OCI-LY7 (cell line): ENCODE results near the gene ATXN10. TPM values are rescaled to one million over a fixed set of nuclear protein-coding genes. Genes with fewer than 3 reads are reported as not detected.

Experiments
- BruUV-seq: library from RNA; stranded (reverse); fragments of 400-500 nt; replicated peaks from 2 replicates; lab custom pipeline; 2021; lab: Mats Ljungman, UMichigan
- CTCF ChIA-PET: fragments of 300-600 bp; sonication (Branson Sonifier 250); formaldehyde crosslinking; loops from one replicate; lab custom pipeline; 2022; ENCODE audit warnings: antibody characterized with exemption; ENCODE audit not compliant: unreplicated experiment; lab: Charles Lee
- POLR2A ChIA-PET: fragments of 300-600 bp; sonication (Branson Sonifier 250); formaldehyde crosslinking; loops from one replicate; lab custom pipeline; 2022; ENCODE audit warnings: antibody characterized with exemption; lab: Charles Lee
- DNase-seq: peaks from one replicate; pipeline ENCODE4 v3.0.0-alpha.2; 2015; ENCODE audit warnings: low spot score
- H2AFZ ChIP-seq: fragments of 200-600 bp; sonication (generic), shearing (Covaris generic); 2 replicates; pipeline ENCODE4 v1.6.1; 2014; ENCODE audit warnings: mild to moderate bottlenecking, antibody characterized with exemption, low read length, moderate library complexity
- H3K27ac ChIP-seq: fragments of 200-600 bp; sonication (generic); 2 replicates; pipeline ENCODE4 v1.5.1; 2014; ENCODE audit warnings: mixed run types, low read depth, mild to moderate bottlenecking, moderate library complexity, low read length, inconsistent platforms; ENCODE audit not compliant: poor library complexity, severe bottlenecking
- H3K36me3 ChIP-seq: fragments of 200-600 bp; sonication (generic); 2 replicates; pipeline ENCODE4 v1.6.1; 2014; ENCODE audit warnings: mild to moderate bottlenecking, antibody characterized with exemption, low read length, moderate library complexity, mixed read lengths; ENCODE audit not compliant: insufficient read depth
- H3K4me1 ChIP-seq: fragments of 200-600 bp; sonication (generic); 2 replicates; pipeline ENCODE4 v1.5.1; 2014; ENCODE audit warnings: mild to moderate bottlenecking, low read length; ENCODE audit not compliant: insufficient read depth, poor library complexity, severe bottlenecking
- H3K4me2 ChIP-seq: fragments of 200-600 bp; sonication (generic); 2 replicates; pipeline ENCODE4 v1.6.1; 2014; ENCODE audit warnings: mild to moderate bottlenecking, low read length
- H3K4me3 ChIP-seq: fragments of 200-600 bp; sonication (generic); 2 replicates; pipeline ENCODE4 v1.5.1; 2014; ENCODE audit warnings: mild to moderate bottlenecking, low read depth, low read length; ENCODE audit not compliant: poor library complexity, severe bottlenecking
- H3K79me2 ChIP-seq: fragments of 200-600 bp; sonication (generic); 2 replicates; pipeline ENCODE4 v1.6.1; 2016; ENCODE audit warnings: low read depth, mild to moderate bottlenecking, low read length, moderate library complexity, mixed read lengths; ENCODE audit not compliant: insufficient read depth
- H3K9me2 ChIP-seq: fragments of 200-600 bp; sonication (generic); 2 replicates; pipeline ENCODE4 v1.6.1; 2016; ENCODE audit warnings: mild to moderate bottlenecking, low read length, mixed read lengths; ENCODE audit not compliant: insufficient read depth
- H3K9me3 ChIP-seq: fragments of 200-600 bp; sonication (generic); 2 replicates; pipeline ENCODE4 v1.6.1; 2014; ENCODE audit warnings: mild to moderate bottlenecking, mixed run types, low read length, mixed read lengths
- H4K20me1 ChIP-seq: fragments of 200-600 bp; sonication (generic); 2 replicates; pipeline ENCODE4 v1.6.1; 2014; ENCODE audit warnings: mild to moderate bottlenecking, antibody characterized with exemption, low read length, moderate library complexity, mixed read lengths; ENCODE audit not compliant: insufficient read depth
- EZH2phosphoT487 ChIP-seq: fragments of 200-600 bp; sonication (generic); IDR thresholded peaks from 2 replicates; pipeline ENCODE4 v1.6.1; 2018; ENCODE audit warnings: low read depth, borderline replicate concordance, mild to moderate bottlenecking, mixed run types, antibody characterized with exemption, low read length, moderate library complexity, mixed read lengths
- intact Hi-C: fragments of 100-400 bp; cut with micrococcal nuclease; formaldehyde crosslinking; loops from one replicate; pipeline ENCODE4 v1.10.0; 2022; ENCODE audit not compliant: unreplicated experiment
- total RNA-seq, 2 experiments: library from RNA; depleted of rRNA in 1 of 2; stranded (reverse); fragments of >200 nt in 1 of 2; shearing (Covaris generic) in 1 of 2; gene quantifications; 2 replicates each; pipeline ENCODE4 v1.2.3, GENCODE V29; 2014 to 2022
- TF ChIP-seq, protein P1 (sequence below): fragments of 200-600 bp; sonication (generic); conservative IDR thresholded peaks from 2 replicates; pipeline ENCODE4 v1.5.1; 2014; ENCODE audit warnings: mild to moderate bottlenecking, antibody characterized with exemption, low read length, moderate library complexity, mixed read lengths

ATXN10 gene
- total RNA-seq, 2 experiments from 2014 or later, result 66.1 to 197 TPM

DNA sequence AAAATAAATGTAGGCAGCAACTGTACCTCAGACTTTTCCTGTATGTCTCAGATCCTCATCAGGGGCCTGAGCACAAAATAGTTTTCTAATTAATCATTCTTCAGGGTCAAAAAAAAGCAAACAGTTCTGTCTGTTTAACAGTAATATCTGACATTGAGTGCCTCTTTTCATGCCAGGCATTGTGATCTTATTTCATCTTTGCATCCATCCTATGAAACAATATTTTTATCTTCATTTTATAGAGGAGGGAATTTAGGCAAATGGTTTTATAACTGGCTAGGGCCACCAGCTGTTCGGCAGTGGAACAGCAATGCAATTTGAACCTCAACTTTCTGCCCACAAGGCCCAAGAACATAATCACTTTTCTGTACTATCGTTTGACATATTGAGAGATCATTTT, 159.8 kb downstream of the ATXN10 start:
- CTCF ChIA-PET, result no interaction called here
- no peak overlapping the region for H3K4me2 ChIP-seq
- H2AFZ ChIP-seq, result no peak overlapping the region
- H3K4me1 ChIP-seq, result no peaks in the 10 kb centered on the region
- TF ChIP-seq EZH2phosphoT487, result no peak
- TF ChIP-seq, protein P1, sequence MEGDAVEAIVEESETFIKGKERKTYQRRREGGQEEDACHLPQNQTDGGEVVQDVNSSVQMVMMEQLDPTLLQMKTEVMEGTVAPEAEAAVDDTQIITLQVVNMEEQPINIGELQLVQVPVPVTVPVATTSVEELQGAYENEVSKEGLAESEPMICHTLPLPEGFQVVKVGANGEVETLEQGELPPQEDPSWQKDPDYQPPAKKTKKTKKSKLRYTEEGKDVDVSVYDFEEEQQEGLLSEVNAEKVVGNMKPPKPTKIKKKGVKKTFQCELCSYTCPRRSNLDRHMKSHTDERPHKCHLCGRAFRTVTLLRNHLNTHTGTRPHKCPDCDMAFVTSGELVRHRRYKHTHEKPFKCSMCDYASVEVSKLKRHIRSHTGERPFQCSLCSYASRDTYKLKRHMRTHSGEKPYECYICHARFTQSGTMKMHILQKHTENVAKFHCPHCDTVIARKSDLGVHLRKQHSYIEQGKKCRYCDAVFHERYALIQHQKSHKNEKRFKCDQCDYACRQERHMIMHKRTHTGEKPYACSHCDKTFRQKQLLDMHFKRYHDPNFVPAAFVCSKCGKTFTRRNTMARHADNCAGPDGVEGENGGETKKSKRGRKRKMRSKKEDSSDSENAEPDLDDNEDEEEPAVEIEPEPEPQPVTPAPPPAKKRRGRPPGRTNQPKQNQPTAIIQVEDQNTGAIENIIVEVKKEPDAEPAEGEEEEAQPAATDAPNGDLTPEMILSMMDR, result peak; percentile 81
- DNase-seq, result peak; percentile 31
- POLR2A ChIA-PET, result interaction anchor here (0.6 kb wide), 1 partner anchor 104 kb away, joined by 3 read pairs; no protein-coding TSS in a partner anchor
- no peaks in the 10 kb centered on the region for H3K9me2 ChIP-seq
- no peak overlapping the region for H3K27ac ChIP-seq
- peaks cover 11% of the 10 kb centered on the region for H3K36me3 ChIP-seq
- no peaks in the 10 kb centered on the region for H3K79me2 ChIP-seq
- no peaks in the 10 kb centered on the region for H4K20me1 ChIP-seq
- peaks cover 4% of the 10 kb centered on the region; the same call in 1 of the 2 replicates for H3K9me3 ChIP-seq
- no TSS peak for BruUV-seq
- intact Hi-C loops, result loop anchor here (1.0 to 10.0 kb wide), 4 partner anchors 93 to 257 kb away; no protein-coding TSS in a partner anchor
- no peak overlapping the region for H3K4me3 ChIP-seq

DNA sequence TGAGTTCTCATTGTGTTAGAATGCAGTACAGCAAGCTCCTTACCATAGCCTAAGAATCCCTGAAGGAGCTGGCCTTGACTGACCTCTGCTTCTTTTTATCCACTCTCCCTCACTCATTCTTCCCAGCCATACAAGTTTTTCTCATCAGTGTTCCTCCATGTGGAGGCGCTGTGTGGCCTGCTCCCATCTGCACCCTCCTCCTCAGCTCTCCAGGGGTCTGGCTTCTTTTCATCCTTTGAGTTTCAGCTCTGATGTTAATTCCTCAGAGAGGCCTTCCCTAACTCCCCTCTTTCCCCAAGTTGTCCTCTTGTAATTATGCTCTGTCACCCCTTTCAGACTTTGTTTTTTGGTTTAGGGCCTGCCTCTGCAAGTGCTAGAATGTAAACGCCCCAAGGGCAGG, 160.5 kb downstream of the ATXN10 start:
- no peaks in the 10 kb centered on the region for H4K20me1 ChIP-seq
- peaks cover 5% of the 10 kb centered on the region for H3K36me3 ChIP-seq
- BruUV-seq, result no TSS peak
- H2AFZ ChIP-seq, result no peak overlapping the region
- no peak overlapping the region for H3K27ac ChIP-seq
- intact Hi-C loops, result loop anchor here (10.0 kb wide), 1 partner anchor 257 kb away; no protein-coding TSS in a partner anchor
- no peak overlapping the region for H3K4me3 ChIP-seq
- no peaks in the 10 kb centered on the region for H3K4me1 ChIP-seq
- no peaks in the 10 kb centered on the region for H3K9me2 ChIP-seq
- TF ChIP-seq EZH2phosphoT487, result no peak
- TF ChIP-seq, protein P1, result no peak
- H3K79me2 ChIP-seq, result no peaks in the 10 kb centered on the region
- CTCF ChIA-PET, result no interaction called here
- peaks cover 4% of the 10 kb centered on the region; the same call in 1 of the 2 replicates for H3K9me3 ChIP-seq
- no peak for DNase-seq
- POLR2A ChIA-PET, result interaction anchor here (0.6 kb wide), 1 partner anchor 105 kb away, joined by 3 read pairs; no protein-coding TSS in a partner anchor
- H3K4me2 ChIP-seq, result no peak overlapping the region

DNA sequence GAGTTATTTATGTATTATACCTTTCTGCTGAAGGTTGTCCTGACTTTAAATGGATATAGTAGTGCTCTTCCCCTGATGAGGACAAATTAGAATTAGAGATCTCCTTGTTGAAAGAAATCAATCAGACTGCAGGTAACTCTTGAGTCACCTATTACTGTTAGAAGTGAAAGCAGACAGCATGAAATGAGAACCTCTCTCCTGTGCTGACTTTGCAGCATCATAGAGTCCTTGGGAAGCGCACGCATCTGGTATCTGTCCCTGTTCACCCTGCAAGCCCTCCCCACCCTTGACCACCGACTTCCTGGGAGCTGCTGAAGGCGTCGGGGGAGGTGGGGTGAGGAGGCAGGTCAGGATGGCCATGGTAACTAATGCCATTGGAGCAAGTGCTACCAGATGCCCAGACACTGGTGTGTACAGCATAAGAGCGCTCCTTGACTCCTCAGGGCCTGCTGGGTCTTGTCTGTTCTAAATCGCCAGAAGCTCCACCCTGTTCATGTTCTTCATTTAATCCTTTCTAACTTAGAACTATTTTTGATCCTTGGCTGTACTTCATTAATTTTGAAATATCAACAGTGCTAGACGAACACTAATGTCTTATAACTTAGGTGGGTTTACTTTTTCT, 161.4 kb downstream of the ATXN10 start:
- ChIA-PET POLR2A (interaction anchor here (0.6 kb wide), 1 partner anchor 191 kb away, joined by 3 read pairs; no protein-coding TSS in a partner anchor), CTCF (no interaction called here)
- no peaks in the 10 kb centered on the region for H3K4me1 ChIP-seq
- peaks cover 4% of the 10 kb centered on the region; the same call in 1 of the 2 replicates for H3K9me3 ChIP-seq
- H3K36me3 ChIP-seq, result peaks cover 5% of the 10 kb centered on the region
- H3K4me3 ChIP-seq, result no peak overlapping the region
- no TSS peak for BruUV-seq
- no peak for DNase-seq
- TF ChIP-seq EZH2phosphoT487, result no peak
- TF ChIP-seq, protein P1, result no peak
- H4K20me1 ChIP-seq, result no peaks in the 10 kb centered on the region
- no peaks in the 10 kb centered on the region for H3K9me2 ChIP-seq
- H2AFZ ChIP-seq, result no peak overlapping the region
- intact Hi-C loops, result loop anchor here (10.0 kb wide), 1 partner anchor 258 kb away; no protein-coding TSS in a partner anchor
- no peak overlapping the region for H3K4me2 ChIP-seq
- H3K27ac ChIP-seq, result no peak overlapping the region
- no peaks in the 10 kb centered on the region for H3K79me2 ChIP-seq
